OCI-LY7 (cell line): Measurements from ENCODE around the gene CES4A.

Experiments
- CTCF ChIP-seq: fragments of 200-600 bp; sonication (generic); conservative IDR thresholded peaks from 2 replicates; pipeline ENCODE4 v1.5.1; 2014; ENCODE audit warnings: mild to moderate bottlenecking, antibody characterized with exemption, low read length, moderate library complexity, mixed read lengths
- EZH2phosphoT487 ChIP-seq: fragments of 200-600 bp; sonication (generic); IDR thresholded peaks from 2 replicates; pipeline ENCODE4 v1.6.1; 2018; ENCODE audit warnings: low read depth, borderline replicate concordance, mild to moderate bottlenecking, mixed run types, antibody characterized with exemption, low read length, moderate library complexity, mixed read lengths

GRCh38 chr16:66944054-66944441 is 44.3 kb upstream of the CES4A start:
- no peak for TF ChIP-seq EZH2phosphoT487
- TF ChIP-seq CTCF, result no peak
